Common myeloid progenitor, CD34-positive (primary cell): Measurements from ENCODE around the gene TMSB4Y.

Experiments
- CTCF ChIA-PET: fragments of 350-600 bp; sonication (Branson Sonifier 250); formaldehyde crosslinking; loops from one replicate; lab custom pipeline; 2021; ENCODE audit warnings: antibody characterized with exemption; lab: Charles Lee
- POLR2A ChIA-PET: fragments of 350-600 bp; sonication (Branson Sonifier 250); formaldehyde crosslinking; loops from one replicate; lab custom pipeline; 2021; ENCODE audit warnings: antibody characterized with exemption; lab: Charles Lee
- DNase-seq, 3 donors: peaks; one replicate each; pipeline versions ENCODE4 v3.0.0 to v3.0.0-alpha.2; 2013
- H3K27ac ChIP-seq, 2 experiments: 1 replicate in 1 of 2; 2 replicates in 1 of 2; pipeline ENCODE4 v1.7.0; 2013; ENCODE audit warnings: inconsistent platforms in 2 of 2, low read length in 2 of 2, mild to moderate bottlenecking in 2 of 2, low read depth in 1 of 2, moderate library complexity in 1 of 2; ENCODE audit not compliant: severe bottlenecking in 2 of 2, insufficient read depth in 1 of 2, poor library complexity in 1 of 2
- H3K27me3 ChIP-seq, 5 experiments: replicated peaks in 2 of 5; 1 replicate in 3 of 5; 2 replicates in 2 of 5; pipeline versions ENCODE4 v1.6.1 to v1.7.0; 2013; ENCODE audit warnings: low read length in 4 of 5, mild to moderate bottlenecking in 2 of 5, moderate library complexity in 2 of 5, inconsistent platforms in 1 of 5; ENCODE audit not compliant: insufficient read depth in 5 of 5, control insufficient read depth in 4 of 5
- H3K36me3 ChIP-seq, 4 experiments: 1 replicate in 2 of 4; 2 replicates in 2 of 4; pipeline versions ENCODE4 v1.6.1 to v1.7.0; 2013; ENCODE audit warnings: low read length in 3 of 4, control low read depth in 1 of 4, mild to moderate bottlenecking in 1 of 4; ENCODE audit not compliant: control insufficient read depth in 4 of 4, insufficient read depth in 4 of 4
- H3K4me1 ChIP-seq, 4 experiments: 1 replicate in 3 of 4; 2 replicates in 1 of 4; pipeline versions ENCODE4 v1.6.1 to v1.7.1; 2013; ENCODE audit warnings: low read length in 3 of 4, mild to moderate bottlenecking in 3 of 4, control low read depth in 1 of 4, inconsistent platforms in 1 of 4, moderate library complexity in 1 of 4; ENCODE audit not compliant: control insufficient read depth in 4 of 4, insufficient read depth in 4 of 4; ENCODE audit errors: control extremely low read depth in 1 of 4
- H3K4me3 ChIP-seq, 7 experiments: 1 replicate in 4 of 7; 2 replicates in 3 of 7; pipeline versions ENCODE4 v1.5.1 to v1.7.0; 2013; ENCODE audit warnings: mild to moderate bottlenecking in 7 of 7, low read length in 6 of 7, moderate library complexity in 6 of 7, inconsistent platforms in 2 of 7, low read depth in 2 of 7, control low read depth in 1 of 7; ENCODE audit not compliant: insufficient read depth in 4 of 7, control insufficient read depth in 1 of 7; ENCODE audit errors: extremely low read depth in 1 of 7
- H3K9me3 ChIP-seq, 5 experiments: 1 replicate in 4 of 5; 2 replicates in 1 of 5; pipeline versions ENCODE4 v1.6.1 to v1.7.1; 2013; ENCODE audit warnings: low read length in 4 of 5, mild to moderate bottlenecking in 2 of 5, inconsistent platforms in 1 of 5, low read depth in 1 of 5, moderate library complexity in 1 of 5; ENCODE audit not compliant: control insufficient read depth in 4 of 5, insufficient read depth in 2 of 5; ENCODE audit errors: control extremely low read depth in 1 of 5
- WGBS: methylation state at CpG from one replicate; pipeline ENCODE4 v1.1.5; 2013; ENCODE audit not compliant: insufficient coverage; 5-methylcytosine and 5-hydroxymethylcytosine counted together

TMSB4Y gene

GRCh38 chrY:13718996-13719395 lies 15.3 kb downstream of the TMSB4Y start:
- ChIA-PET CTCF (no interaction called here), POLR2A (no interaction called here)
- H3K9me3 ChIP-seq = peaks cover 0 to 10% (median 0%) of the 10 kb centered on the region in 5 experiments
- no CpG with 5 or more reads among the region's 1 CpG for WGBS
- H3K4me1 ChIP-seq = no peaks in the 10 kb centered on the region
- H3K27me3 ChIP-seq = no peaks in the 10 kb centered on the region
- no peak overlapping the region for H3K4me3 ChIP-seq
- H3K36me3 ChIP-seq = no peaks in the 10 kb centered on the region
- H3K27ac ChIP-seq = no peak overlapping the region
- no peak for DNase-seq

GRCh38 chrY:13729517-13729916 lies 25.8 kb downstream of the TMSB4Y start:
- no peak overlapping the region for H3K27ac ChIP-seq
- POLR2A ChIA-PET = no interaction called here
- CTCF ChIA-PET = interaction anchor here (1.2 kb wide), 1 partner anchor 292 kb away, joined by 3 read pairs; no protein-coding TSS in a partner anchor
- H3K9me3 ChIP-seq = peaks cover 0 to 1% (median 0%) of the 10 kb centered on the region in 5 experiments
- no peaks in the 10 kb centered on the region for H3K36me3 ChIP-seq
- no peak overlapping the region for H3K4me3 ChIP-seq
- peak in 1 of 3 donors; percentile 32 for DNase-seq
- H3K4me1 ChIP-seq = no peaks in the 10 kb centered on the region
- no peaks in the 10 kb centered on the region for H3K27me3 ChIP-seq
- WGBS = no CpG with 5 or more reads among the region's 6 CpGs

DNA sequence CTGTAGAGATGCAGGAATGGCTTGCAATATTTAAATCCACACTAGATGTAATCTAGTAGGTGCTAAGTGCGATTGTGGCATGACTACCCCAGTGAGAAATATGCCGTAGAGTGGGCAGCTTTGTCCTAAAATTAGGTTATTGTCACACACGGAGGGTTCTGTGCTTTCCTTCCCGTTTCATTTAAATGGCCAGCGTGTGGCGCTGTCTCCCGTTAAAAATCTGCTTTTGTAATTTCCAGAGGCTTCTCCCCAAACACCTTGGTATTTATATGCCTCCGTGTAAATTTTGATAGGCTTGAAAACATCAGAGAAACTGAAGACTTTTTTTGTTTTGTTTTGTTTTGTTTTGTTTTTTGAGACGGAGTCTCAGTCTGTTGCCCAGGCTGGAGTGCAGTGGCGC lies 34.9 kb downstream of the TMSB4Y start:
- H3K4me1 ChIP-seq = no peaks in the 10 kb centered on the region
- ChIA-PET POLR2A (no interaction called here), CTCF (interaction anchor here (0.6 to 2.0 kb wide), 6 partner anchors 9 to 158 kb away, joined by 3 to 7 read pairs (median 3); no protein-coding TSS in a partner anchor)
- no peak overlapping the region for H3K4me3 ChIP-seq
- DNase-seq = peak in 1 of 3 donors; percentile 17
- no peaks in the 10 kb centered on the region for H3K27me3 ChIP-seq
- no peaks in the 10 kb centered on the region for H3K36me3 ChIP-seq
- no CpG with 5 or more reads among the region's 10 CpGs for WGBS
- H3K9me3 ChIP-seq = no peaks in the 10 kb centered on the region
- no peak overlapping the region for H3K27ac ChIP-seq

- no CpG with 5 or more reads among the region's 60 CpGs for WGBS
- no peaks in the 10 kb centered on the region for H3K9me3 ChIP-seq
- peaks cover 0 to 16% (median 0%) of the 10 kb centered on the region in 4 experiments for H3K4me1 ChIP-seq
- peak overlapping the region in 3 of 7 experiments; percentile 23 to 76 (median 31) for H3K4me3 ChIP-seq
- H3K36me3 ChIP-seq = no peaks in the 10 kb centered on the region
- H3K27me3 ChIP-seq = no peaks in the 10 kb centered on the region
- peak in 1 of 3 donors; percentile 65 for DNase-seq
- ChIA-PET POLR2A (interaction anchor here (0.6 kb wide), 1 partner anchor 273 kb away, joined by 3 read pairs; no protein-coding TSS in a partner anchor), CTCF (interaction anchor here (1.6 kb wide), 1 partner anchor 38 kb away, joined by 3 read pairs; no protein-coding TSS in a partner anchor)
- H3K27ac ChIP-seq = no peak overlapping the region
Observed at GRCh38 chrY:13751289-13752071, 47.8 kb downstream of the TMSB4Y start.

DNA sequence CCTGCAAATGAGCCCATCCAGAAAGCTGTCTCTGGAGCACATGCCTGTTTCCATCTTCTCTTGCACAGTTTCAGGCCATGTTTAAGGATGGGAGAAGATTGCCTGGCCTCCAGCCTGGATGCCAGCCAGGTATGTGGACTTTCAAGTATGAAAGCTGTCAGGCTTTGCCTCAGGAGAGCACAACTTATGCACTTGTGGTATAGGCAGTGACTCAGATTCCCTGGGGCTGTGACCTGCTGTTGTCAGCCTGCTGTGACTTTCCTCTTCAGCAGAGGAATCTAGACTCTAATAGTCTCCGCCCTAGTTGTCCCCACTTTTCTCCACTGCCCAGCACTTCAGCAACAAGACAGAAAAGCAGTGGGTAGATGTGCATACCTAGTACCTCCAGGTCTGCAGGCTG lies 51.0 kb downstream of the TMSB4Y start:
- Histone ChIP-seq H3K27me3 (no peaks in the 10 kb centered on the region), H3K9me3 (no peaks in the 10 kb centered on the region), H3K4me1 (peaks cover 0 to 15% (median 0%) of the 10 kb centered on the region in 4 experiments), H3K4me3 (no peak overlapping the region), H3K27ac (no peak overlapping the region), H3K36me3 (no peaks in the 10 kb centered on the region)
- WGBS = no CpG with 5 or more reads among the region's 1 CpG
- no peak for DNase-seq
- ChIA-PET POLR2A (no interaction called here), CTCF (no interaction called here)
